ENCODE data around the gene FIGNL2.

FIGNL2 gene

DNA sequence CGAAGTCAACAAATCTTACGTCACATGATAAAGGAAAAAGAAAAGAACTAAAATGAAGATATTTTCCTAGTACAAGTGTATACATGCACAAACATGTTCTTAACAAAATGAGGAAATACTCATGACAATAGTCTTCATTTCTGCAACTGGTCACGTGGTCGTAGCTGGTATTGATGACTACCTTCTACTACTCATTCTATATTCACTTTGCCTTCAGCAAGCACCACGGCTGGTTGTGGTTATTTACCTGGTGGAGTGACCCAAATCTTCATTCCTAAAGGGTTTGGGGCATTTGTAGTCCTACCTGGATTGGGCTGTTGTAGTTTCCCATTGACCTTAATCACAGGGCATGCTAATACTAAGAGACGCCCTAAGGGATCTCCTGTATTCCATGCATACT lies 51.2 kb downstream of the FIGNL2 start:
- DNase-seq, result no peak
- intact Hi-C loops (cut with DNase I), result no loop called here

DNA sequence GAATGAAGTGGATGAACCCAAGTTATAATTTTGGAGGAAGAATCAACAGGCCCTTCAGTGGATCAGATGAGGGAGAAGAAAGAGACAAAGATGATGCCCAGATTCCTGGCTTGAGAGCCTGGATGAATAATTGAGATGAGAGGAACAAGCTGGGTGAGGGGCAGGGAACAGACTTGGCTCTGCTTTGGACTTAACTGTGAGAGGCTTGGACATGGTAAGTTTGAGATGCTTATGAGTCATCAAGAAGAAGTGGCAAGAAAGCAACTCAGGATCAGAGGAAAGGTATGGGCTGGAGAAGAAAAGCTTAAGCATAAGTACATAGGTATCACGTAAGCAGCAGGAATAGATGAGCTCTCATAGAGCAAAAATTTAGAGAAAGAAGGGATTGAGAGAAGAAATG lies 55.3 kb downstream of the FIGNL2 start:
- intact Hi-C loops (cut with DNase I), result no loop called here
- DNase-seq, result no peak

DNA sequence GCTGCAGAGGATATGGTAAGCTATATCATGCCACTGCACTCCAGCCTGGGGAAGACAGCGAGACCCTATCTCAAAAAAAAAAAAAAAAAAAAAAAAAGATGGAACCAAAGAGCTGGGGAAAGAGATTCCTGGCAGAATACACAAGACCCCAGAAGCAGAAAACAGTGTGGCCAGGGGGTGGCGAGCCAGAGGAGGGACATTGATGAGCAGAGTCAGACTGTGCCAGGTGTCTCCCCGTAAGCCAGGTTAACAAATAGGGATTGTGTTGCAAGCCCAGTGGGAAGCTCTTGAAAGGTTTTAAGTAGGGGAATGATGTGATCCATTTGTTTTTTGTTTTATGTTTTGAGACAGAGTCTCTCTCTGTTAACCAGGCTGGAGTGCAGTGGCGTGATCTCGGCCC lies 56.1 kb downstream of the FIGNL2 start:
- intact Hi-C loops (cut with DNase I), result no loop called here
- DNase-seq, result no peak

DNA sequence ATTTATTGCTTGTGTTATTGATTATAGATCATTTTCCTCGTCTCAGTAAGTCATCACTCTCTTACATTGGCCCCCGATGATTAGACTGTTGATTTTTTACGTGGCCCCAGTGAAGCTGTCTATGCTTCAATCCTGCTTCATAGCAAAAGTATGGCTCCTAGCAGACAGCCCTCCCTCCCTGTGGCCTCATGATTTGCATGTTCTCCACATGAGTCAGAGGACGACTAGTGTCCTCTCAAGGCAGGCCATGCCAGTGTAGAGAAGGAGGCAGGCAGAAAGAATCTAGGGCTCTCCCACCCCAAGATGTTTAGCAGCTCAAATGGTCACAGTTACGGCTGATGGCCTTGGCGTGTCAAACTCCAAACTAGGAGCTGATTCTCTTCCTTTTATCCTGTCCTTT lies 59.6 kb downstream of the FIGNL2 start:
- DNase-seq, result no peak

DNA sequence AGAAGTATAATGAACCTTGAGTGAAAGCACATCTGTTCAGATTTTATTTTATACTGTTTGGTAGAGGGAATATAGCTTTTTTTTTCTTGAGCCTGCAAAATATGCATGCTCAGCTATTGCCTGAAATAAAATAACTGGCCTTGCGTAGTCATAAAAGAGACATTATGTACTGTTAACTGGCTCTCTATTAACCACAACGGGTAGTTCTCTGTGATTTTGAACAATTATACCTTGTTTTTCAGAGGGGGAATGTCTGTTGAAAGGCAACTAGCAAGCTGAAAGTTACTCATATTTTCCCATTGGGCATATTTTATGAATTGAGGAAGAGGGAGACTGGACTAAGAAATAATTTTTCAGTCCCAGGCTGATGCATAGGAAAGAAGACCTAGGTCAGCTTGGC lies 62.6 kb downstream of the FIGNL2 start:
- intact Hi-C loops (cut with DNase I), result no loop called here
- no peak for DNase-seq

More for the DNA sequence above, 59.6 kb downstream of the FIGNL2 start:
- intact Hi-C loops (cut with DNase I), result no loop called here

DNA sequence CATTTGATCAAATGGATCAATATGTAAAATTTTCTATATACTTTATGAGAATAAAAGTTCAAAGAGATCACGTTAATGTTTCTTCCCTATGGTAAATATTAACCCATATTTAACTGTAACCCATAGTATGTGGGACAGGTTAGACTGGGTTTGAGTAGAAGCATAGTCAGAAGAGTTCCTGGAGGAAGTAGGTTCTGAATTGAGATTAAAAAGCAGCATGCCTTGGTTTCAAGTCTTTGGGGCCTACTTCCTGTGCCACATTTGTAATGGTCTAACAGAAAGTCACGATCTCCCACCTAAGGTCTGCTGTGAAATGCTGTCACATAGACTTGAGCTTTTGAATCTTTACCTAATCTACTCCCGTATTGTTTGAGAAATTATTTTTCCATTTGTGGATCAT lies 63.8 kb downstream of the FIGNL2 start:
- intact Hi-C loops (cut with DNase I), result no loop called here
- no peak for DNase-seq

DNA sequence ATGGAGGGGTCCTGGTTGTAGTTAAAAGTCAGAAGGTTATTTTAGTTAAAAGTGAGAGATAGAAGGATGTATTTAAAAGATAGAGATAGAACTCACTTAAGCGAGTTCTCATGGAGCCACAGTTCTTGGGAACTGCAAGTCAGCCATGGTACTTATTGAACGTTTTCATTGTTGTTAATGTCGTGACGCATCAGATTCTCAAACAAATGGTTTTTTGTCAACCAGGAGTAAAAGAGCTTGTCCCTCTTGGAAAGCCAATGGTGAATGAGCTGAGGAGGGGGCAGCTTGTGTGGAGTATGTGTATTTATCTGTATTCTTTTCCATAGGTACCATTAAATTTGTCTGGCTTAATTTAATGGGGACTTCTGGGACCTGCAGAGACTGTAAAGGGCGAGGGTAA lies 68.6 kb downstream of the FIGNL2 start:
- DNase-seq, result no peak
- intact Hi-C loops (cut with DNase I), result no loop called here

DNA sequence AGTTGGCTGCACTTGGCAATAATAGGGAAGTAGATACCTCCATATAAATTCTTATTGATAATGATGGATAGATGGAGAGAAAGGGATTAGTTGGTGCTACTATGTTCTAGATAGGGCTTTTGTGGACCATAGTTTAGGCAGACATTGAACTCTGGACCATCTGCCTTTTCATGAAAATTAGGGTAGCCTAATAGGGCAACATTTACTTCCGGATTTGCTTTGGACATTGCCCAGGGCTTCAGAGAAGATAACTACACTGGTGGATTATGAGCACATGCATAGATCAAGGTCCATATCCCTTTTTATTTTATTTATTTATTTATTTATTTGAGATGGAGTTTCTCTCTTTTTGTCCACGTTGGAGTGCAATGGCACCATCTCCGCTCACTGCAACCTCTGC lies 70.5 kb downstream of the FIGNL2 start:
- DNase-seq, result no peak
- intact Hi-C loops (cut with DNase I), result no loop called here

DNA sequence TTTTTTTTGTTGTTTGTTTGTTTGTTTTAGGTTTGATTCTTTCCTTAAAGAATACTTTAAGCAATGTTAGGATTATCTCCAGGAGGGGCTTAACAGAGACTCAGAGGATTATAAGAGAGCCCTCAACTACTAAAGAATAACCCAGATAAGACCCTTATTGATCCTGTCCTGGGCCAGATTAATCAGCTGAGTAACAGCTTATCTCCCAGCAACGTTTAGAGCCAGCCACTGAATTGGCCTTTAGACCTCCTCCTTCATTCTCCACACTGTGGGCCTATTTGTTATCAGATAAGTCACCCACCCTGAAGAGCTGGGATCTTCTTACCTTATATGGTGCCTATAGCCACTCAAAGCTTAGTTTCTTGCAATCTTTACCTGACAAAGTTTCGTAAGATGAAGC lies 71.1 kb downstream of the FIGNL2 start:
- DNase-seq, result no peak
- intact Hi-C loops (cut with DNase I), result no loop called here

DNA sequence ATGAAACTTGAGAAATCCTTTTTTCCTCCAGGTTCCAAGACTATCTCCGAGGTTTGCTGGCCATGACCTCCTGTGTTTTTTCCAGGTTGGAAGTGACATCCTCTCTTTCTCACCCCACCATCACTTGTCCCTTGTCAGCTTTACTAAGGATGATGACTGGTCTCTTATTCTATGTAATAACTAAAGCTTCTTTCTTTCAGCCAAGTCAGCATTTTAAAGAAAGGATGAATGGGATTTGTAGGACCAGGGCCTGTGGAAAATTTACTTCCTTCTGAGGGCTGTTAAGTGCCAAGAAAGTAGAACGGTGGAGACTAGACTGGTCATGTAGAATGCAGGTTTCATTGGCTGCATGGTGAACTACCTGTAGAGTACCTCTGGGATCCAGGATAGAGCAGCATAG lies 73.6 kb downstream of the FIGNL2 start:
- intact Hi-C loops (cut with DNase I), result no loop called here
- DNase-seq, result no peak

DNA sequence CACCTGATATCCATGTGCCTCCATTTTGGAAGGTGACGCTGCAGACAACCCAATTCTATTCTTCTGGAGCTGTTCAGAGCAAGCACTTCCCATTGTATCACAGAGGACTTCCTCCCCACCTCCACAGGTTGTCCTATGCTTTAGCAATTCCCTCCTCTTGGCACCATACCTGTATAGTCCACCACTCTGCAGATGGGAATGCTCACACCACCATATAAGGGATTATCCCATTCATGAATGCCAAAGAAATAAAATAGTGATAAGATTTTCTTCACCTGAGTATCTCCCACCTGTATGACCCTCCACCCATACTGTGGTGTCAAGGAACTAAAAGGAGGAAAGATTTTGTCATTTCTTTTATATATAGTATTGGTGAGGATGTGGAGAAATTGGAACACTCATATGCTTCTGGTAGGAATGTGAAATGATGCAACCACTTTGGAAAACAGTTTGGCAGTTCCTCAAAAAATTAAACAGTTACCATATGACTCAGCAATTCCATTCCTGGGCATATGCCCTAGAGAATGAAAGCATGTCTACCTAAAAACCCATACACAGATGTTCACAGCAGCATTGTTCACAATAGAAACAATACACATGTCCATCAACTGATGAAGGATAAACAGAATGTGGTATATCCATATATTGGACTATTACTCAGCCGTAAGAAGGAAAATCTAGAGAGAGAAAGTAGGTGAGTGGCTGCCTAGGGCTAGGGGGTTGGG lies 75.2 kb downstream of the FIGNL2 start:
- no peak for DNase-seq
- intact Hi-C loops (cut with DNase I), result no loop called here

DNA sequence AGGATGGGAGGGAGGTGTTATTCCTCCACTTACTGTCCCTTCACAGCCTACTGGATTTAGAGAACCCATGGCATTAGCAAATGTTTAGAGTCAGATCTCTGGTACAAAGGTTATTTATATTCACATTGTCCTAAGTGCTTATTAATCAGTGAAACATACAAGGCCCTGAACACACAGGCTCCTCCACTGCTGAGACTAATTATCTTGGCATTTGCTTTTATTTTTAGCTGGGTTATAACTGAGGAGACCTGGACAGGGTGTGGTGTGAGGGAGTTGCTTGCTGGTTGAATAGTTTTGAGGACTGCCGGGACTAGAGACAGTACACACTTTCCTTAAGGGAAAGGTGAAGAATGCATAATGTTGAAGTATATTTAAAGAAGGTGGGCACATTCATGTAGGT lies 77.5 kb downstream of the FIGNL2 start:
- DNase-seq, result no peak
- intact Hi-C loops (cut with DNase I), result no loop called here

All from posterior cingulate gyrus (tissue), 11 donors.